Hematopoietic multipotent progenitor cell treated with erythropoietin and hydrocortisone succinate and interleukin-3 and kit ligand, for 6 days (in vitro differentiated cells): ENCODE results near the gene HMGXB4.

Source experiments
- DNase-seq: peaks from one replicate; pipeline ENCODE4 v3.0.0-alpha.2; 2015

Gene HMGXB4

DNA sequence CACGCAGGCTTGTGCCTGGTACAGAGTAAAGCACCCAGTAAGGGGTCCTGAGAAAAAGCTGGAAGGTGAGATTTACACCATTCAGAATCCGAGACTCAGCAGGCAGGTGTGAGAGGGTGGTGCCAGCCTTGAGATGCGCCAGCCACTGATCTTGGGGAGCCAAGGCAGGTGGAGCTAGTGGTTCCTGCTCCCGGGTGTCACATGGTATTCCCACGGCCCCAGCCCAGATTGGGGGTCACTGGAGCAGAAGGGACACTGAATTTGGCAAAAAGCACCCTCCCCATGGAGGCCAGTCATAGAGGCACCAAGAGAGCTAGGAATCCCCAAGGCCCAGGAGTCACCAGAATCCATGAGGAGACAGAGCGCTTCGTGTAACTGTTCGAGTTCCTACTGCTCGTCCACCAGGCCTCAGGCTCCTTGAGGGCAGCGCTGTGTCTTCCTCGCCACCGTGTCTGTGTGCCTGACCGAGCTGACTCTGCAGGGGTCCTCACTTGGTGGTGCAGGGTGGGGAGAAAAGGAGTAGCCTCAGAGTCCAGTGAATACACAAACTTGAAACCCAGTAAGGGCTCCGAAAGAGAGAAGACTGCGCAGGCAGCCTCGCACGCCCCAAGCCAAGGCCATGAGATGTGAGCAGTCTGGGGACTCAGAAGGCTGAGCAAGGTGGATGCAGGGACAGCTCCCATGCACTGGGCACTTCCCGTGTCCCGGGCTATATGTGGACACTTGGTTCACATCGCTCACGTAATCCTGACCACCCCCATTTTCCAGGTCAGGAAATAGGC is 70.6 kb downstream of the HMGXB4 start:
- no peak for DNase-seq

DNA sequence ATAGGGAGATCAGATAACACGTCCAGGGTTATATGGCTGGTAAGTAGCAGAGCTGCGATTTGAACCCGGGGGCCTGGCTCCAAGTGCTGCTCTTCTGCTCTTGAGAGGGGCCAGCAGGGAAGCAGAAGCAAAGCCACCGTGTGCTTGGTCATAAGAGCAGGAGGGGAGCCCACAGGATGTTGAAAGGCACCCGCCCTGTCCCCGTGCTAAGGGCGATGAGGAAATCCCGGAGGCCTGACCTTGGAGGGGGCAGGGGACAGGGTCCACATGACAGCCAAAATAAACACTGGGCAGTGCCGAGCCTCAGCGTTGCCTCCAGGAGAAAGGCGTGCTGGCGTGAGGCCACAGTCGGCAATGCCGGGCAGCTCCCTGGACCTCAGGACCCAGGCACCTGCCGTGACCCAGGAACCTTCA is 71.2 kb downstream of the HMGXB4 start:
- no peak for DNase-seq

DNA sequence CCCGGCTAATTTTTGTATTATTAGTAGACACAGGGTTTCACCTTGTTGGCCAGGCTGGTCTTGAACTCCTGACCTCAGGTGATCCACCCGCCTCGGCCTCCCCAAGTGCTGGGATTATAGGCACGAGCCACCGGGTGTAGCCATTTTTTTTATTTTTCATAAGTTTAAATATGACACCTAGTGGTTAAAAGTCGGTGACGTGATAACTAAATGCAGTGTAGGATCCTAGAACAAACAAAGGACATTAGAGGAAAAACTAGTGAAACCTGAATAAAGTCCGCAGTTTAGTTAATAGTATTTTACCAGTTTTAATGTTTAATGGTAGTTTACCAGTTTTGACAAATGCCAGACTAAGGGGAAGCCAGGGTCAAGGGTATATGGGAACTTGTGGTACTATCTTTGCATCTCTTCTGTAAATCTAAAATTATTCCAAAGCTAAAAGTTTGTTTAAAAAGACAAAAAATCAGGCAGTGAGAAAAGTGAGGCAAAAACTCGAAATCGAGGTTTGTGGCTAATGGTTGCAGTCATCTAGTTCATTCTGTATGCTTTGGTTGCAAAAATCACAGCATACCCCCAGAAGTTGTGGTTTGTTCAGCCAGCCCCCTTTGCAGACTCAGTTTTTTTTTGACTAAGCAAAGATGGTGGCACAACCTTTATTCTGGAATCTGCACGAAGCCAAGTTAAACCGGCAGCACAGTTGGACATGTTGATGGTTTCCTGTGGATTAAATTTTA is 72.0 kb downstream of the HMGXB4 start:
- DNase-seq = peak; percentile 47

DNA sequence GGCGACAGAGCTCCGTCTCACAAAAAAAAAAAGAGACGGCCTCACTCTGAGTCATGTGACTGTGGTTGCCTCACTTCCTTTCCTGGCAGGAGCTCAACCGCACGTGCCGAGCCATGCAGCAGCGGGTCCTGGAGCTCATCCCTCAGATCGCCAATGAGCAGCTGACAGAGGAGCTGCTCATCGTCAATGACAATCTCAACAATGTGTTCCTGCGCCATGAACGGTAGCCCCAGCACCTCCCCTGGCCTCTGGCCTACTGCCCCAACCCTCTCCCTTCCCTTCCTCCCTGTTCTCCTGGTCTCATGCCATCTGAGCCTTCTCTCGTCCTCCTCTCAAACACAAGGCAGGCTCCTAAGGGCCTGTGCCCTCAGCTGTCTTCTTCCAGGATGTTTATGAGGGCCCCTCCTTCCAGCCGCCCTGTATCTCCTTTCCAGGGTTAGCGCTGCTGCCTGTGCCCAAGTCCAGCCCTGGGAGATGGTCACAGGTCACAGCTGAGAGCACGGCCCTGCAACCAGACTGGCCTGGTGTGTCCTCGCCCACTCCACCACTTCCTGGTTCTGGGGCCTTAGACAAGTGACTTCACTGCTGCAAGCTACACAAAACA is 73.1 kb downstream of the HMGXB4 start:
- DNase-seq = peak; percentile 87

DNA sequence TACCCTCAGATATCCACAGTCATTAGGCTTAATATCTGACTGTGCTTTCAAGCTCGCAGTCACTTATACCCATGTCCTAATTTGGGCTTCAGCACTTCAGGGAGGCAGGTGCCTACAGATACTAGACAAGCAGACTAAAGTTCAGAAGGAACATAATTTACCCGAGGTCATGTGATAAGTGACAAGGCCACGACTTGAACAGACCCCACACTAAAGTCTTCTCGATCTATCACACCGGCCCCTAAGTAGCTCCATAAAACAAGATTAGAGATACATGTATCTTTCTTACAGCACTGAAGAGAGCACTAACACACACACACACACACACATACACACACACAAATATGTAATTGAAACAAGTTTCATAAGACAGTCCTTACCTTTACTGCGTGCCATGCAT is 75.0 kb downstream of the HMGXB4 start:
- no peak for DNase-seq

DNA sequence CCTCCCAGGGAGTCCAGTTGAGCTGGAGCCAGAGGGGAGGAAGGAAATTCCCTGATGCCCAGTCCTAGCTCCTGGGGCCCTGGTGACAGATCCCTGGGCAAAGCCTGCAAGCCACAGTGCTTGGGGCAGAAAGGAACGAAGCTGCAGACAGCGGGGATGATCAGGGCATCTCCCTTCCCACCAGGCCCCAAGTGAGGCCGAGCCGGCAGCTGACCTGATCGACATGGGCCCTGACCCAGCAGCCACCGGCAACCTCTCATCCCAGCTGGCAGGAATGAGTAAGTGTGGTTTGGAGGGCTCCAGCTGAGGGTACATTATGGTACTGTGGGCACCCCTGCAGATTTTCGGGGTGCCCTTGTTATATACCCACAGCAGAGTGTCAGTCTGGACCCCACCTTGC is 75.9 kb downstream of the HMGXB4 start:
- no peak for DNase-seq

DNA sequence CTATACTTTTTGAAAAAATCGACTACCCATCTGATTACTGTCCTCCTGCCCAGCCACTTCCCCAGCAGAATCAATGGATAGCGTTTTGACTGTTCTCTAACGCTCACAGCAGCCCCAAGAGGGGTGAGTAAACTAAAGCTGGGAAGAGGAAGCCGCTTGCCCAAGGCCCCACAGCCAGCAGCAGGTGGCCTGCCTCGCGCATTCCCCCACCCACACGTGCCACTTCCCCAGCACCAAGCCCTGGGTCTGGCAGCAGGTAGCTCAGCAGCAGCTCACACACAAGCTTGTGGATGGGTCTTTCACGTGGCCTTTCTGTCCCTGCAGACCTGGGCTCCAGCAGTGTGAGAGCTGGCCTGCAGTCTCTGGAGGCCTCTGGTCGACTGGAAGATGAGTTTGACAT is 76.7 kb downstream of the HMGXB4 start:
- DNase-seq = peak; percentile 33

- DNase-seq = no peak
Observed at GRCh38 chr22:35335468-35335867, 78.2 kb downstream of the HMGXB4 start.

GRCh38 chr22:35335936-35336781 is 78.9 kb downstream of the HMGXB4 start:
- peak; percentile 75 for DNase-seq

GRCh38 chr22:35337932-35338331 is 80.6 kb downstream of the HMGXB4 start:
- DNase-seq = peak; percentile 67

DNA sequence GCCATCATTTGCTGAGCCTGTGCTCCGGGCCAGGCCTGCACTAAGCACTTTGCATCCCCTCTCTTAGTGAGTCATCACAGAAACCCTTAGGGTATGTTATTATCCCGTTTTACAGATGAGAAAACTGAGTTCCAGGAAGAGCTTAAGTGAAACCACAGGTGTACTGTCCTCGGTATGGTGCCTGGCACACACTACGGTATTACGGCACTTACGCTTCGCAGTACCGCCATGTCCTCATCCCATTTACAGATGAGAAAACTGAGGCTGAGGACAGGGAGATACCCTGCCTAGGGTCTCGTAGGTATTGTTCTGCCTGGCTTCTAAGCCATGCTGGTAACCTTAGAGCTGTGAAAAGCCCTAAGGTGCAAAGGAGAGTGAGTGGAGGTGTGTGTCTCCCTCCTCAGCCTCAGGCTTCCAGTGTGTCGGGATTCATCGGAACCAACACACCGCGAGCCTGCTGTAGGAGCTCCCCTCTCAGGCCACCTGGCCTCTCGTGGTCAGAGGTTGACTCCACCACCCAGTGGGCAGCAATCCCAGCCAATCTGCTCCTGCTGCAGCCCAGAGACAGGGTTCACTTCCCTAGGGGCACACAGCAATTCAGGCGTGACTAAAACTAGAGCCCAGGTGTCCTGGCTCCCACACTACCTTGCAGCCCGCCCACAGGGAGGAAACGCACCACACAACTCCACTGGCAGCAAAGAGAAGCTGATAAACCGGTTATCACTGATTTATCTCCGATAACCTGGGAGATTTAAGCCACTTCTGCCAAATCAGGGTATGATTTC is 84.0 kb downstream of the HMGXB4 start:
- DNase-seq = no peak

DNA sequence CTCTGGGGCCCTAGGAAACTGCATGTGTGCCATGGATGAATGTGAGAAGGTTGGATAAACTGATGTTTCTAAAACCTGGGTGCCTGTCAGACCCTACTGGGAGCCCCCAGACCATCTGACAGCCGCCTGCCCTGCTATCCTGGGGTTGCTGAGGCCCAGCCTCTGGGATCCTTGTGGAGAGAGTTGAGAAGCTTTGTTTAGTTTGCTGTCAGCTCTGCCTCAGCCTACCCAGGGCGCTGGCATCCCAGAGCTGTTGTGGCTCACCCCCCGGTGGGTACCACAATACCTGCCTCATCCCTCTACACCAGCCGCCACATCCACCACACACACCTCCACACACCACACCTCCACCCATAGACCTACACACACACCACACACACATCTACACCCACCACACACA is 85.1 kb downstream of the HMGXB4 start:
- no peak for DNase-seq

DNA sequence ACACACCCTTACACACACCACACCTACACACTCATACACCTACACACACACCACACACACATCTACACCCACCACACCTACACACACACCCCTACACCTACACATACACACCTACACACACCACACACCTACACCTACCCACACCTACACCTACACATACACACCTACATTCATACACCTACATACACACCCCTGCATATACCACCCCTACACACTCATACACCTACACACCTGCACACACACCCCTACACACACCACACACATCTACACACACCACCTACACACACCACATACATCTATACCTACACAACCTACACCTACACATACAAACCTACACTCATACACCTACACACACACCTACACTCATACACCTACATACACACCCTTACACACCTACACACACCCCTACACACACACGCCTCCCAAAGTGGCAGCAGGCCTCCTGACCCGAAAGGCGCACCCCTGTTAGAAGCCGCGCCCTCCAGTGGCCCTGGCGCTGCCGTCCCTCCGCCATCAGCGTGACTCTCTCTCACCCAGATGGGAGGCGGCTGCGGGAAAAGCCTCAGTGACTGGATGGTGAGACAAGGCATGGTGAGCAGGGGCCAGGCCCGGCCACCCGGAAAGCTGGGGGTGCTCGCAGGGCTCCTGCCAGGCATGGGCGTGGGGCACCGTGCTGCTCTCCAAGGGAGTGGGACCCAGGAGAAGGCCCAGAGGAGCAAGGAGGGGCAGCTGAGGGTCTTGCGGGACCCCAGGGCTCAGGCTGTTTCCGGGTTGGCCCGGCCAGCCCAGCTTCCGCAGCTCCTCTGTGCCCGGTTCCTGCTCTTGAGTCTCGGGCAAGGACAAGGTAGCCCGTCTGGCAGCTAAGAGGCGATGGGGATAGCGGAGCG is 86.6 kb downstream of the HMGXB4 start:
- no peak for DNase-seq

DNA sequence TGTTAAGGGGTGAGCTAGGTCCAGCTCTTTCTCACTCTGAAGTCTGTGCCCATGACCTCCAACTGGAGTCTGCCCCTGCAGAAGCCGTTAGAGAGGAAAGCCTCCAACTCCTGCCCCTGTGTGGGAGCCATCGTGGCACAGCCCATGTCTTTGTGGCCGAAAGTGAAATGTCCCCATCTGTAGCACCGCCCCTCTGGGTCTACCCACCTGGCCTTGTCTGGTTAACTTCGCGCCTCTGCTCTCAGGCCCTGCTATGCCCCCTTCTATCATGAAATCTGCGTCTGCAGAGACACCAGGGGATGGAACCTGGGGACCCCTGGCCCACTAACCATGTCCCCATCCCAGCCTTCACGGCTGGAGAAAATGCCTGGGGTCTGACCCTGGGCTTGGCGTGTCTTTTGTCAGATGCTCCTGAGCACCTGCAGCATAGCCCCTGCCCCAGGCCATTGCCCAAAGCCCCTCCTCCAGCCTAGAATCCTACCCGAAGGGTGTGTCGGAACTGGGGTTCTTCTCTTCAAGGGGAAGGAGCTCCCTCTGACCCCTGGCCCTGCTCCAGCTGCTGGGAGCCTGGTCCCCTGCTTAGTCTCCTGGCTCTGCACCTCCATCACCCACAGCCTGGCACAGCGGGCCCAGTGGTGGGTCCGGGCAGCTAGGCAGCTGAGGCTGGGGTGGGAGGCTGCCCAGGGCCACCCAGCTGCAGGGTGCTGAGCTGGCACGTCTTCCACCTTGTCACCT is 87.8 kb downstream of the HMGXB4 start:
- no peak for DNase-seq
